ENCODE measurements around the gene ZNF616. TPM values are rescaled to one million over a fixed set of nuclear protein-coding genes. Genes with fewer than 3 reads are reported as not detected.

The ZNF616 gene
- polyA plus RNA-seq, 1 donor (not counting 4 experiments of a cell fraction or from before 2014, with no cell fraction given) = 7.6 TPM

DNA sequence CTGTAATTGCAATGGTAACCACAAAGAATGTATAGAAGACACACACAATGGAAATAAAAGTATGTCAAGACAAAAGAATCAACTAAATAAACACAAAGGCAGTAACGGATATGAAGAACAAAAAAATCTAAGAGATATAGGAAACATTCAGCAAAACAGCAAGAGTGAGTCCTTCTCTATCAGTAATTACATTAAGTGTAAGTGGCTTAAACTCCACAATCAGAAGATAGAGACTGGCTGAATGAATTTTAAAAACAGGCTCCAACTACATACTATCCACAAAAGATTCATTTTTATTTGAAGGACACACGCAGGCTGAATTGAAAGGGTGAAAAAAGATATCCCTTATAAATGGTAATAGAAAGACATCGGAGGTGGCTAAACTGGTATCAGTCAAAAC lies 19.5 kb downstream of the ZNF616 start:
- Histone ChIP-seq H4K20me1 (ENCODE audit: control insufficient read depth, extremely low read depth, insufficient read depth, low read length) (no peaks in the 10 kb centered on the region), H3K4me3 (ENCODE audit: control insufficient read depth in 2 of 3, extremely low read depth in 1 of 3, insufficient read depth in 2 of 3, low read depth in 1 of 3, low read length in 3 of 3) (no peak overlapping the region), H2AFZ (ENCODE audit: control insufficient read depth, low read length) (no peak overlapping the region), H3K27me3 (ENCODE audit: control insufficient read depth, extremely low read depth, insufficient read depth, low read length) (no peaks in the 10 kb centered on the region), H3K36me3 (ENCODE audit: control insufficient read depth in 2 of 2, extremely low read depth in 1 of 2, insufficient read depth in 2 of 2, low read length in 2 of 2) (peaks cover 17 to 26% of the 10 kb centered on the region in 2 experiments), H3K9me3 (ENCODE audit: control insufficient read depth, low read depth, low read length) (peaks cover 36% of the 10 kb centered on the region), H3K9me1 (ENCODE audit: control insufficient read depth, extremely low read depth, insufficient read depth, low read length) (no peaks in the 10 kb centered on the region), H3K4me2 (ENCODE audit: control insufficient read depth, extremely low read depth, insufficient read depth, low read depth, low read length) (no peak overlapping the region), H3K9ac (ENCODE audit: control insufficient read depth, extremely low read depth, insufficient read depth, low read length) (no peak overlapping the region), H3K27ac (ENCODE audit: control insufficient read depth, insufficient read depth, low read length) (no peak overlapping the region), H3K4me1 (ENCODE audit: control insufficient read depth, extremely low read depth, insufficient read depth, low read length) (no peaks in the 10 kb centered on the region), H3K79me2 (ENCODE audit: control insufficient read depth, insufficient read depth, low read length) (no peaks in the 10 kb centered on the region)
- dilution Hi-C loops (cut with MboI; ENCODE audit: extremely low pct_ligation_motif_present, low sequenced_read_pairs) = no loop called here
- DNase-seq (ENCODE audit: low read depth, low spot score) = no peak
- no peak for TF ChIP-seq EZH2 (IDR thresholded peaks at IDR 0.05; ENCODE audit: low read length)
- TF ChIP-seq, protein P1, sequence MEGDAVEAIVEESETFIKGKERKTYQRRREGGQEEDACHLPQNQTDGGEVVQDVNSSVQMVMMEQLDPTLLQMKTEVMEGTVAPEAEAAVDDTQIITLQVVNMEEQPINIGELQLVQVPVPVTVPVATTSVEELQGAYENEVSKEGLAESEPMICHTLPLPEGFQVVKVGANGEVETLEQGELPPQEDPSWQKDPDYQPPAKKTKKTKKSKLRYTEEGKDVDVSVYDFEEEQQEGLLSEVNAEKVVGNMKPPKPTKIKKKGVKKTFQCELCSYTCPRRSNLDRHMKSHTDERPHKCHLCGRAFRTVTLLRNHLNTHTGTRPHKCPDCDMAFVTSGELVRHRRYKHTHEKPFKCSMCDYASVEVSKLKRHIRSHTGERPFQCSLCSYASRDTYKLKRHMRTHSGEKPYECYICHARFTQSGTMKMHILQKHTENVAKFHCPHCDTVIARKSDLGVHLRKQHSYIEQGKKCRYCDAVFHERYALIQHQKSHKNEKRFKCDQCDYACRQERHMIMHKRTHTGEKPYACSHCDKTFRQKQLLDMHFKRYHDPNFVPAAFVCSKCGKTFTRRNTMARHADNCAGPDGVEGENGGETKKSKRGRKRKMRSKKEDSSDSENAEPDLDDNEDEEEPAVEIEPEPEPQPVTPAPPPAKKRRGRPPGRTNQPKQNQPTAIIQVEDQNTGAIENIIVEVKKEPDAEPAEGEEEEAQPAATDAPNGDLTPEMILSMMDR (optimal IDR thresholded peaks at IDR 0.05 in 1 of 3, IDR thresholded peaks at IDR 0.05 in 1 of 3, conservative IDR thresholded peaks at IDR 0.05 in 1 of 3; ENCODE audit: extremely low read depth in 1 of 3, insufficient read depth in 2 of 3, low read length in 3 of 3) = no peak
- FAIRE-seq = no peak

DNA sequence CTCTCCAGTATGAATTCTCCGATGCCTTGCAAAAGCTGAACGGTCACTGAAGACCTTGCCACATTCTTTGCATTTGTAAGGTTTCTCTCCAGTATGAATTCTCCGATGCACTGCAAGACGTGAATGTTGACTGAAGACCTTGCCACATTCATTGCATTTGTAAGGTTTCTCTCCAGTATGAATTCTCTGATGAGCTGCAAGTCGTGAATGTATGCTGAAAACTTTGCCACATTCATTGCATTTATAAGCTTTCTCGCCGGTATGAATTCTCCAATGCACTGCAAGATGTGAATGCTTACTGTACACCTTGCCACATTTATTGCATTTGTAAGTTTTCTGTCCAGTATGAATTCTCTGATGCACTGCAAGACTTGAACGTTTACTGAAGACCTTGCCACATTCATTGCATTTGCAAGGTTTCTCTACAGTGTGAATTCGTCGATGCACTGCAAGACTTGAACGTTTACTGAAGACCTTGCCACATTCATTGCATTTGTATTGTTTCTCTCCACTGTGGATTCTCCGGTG lies 24.1 kb downstream of the ZNF616 start:
- Histone ChIP-seq H3K4me3 (ENCODE audit: control insufficient read depth in 2 of 3, extremely low read depth in 1 of 3, insufficient read depth in 2 of 3, low read depth in 1 of 3, low read length in 3 of 3) (no peak overlapping the region), H4K20me1 (ENCODE audit: control insufficient read depth, extremely low read depth, insufficient read depth, low read length) (no peaks in the 10 kb centered on the region), H3K36me3 (ENCODE audit: control insufficient read depth in 2 of 2, extremely low read depth in 1 of 2, insufficient read depth in 2 of 2, low read length in 2 of 2) (peaks cover 11 to 14% of the 10 kb centered on the region in 2 experiments), H3K27ac (ENCODE audit: control insufficient read depth, insufficient read depth, low read length) (no peak overlapping the region), H3K9me1 (ENCODE audit: control insufficient read depth, extremely low read depth, insufficient read depth, low read length) (no peaks in the 10 kb centered on the region), H3K9ac (ENCODE audit: control insufficient read depth, extremely low read depth, insufficient read depth, low read length) (no peak overlapping the region), H3K4me2 (ENCODE audit: control insufficient read depth, extremely low read depth, insufficient read depth, low read depth, low read length) (no peak overlapping the region), H3K4me1 (ENCODE audit: control insufficient read depth, extremely low read depth, insufficient read depth, low read length) (no peaks in the 10 kb centered on the region), H3K27me3 (ENCODE audit: control insufficient read depth, extremely low read depth, insufficient read depth, low read length) (no peaks in the 10 kb centered on the region), H3K79me2 (ENCODE audit: control insufficient read depth, insufficient read depth, low read length) (no peaks in the 10 kb centered on the region), H2AFZ (ENCODE audit: control insufficient read depth, low read length) (no peak overlapping the region), H3K9me3 (ENCODE audit: control insufficient read depth, low read depth, low read length) (peaks cover 51% of the 10 kb centered on the region)
- DNase-seq (ENCODE audit: low read depth, low spot score) (no peak), FAIRE-seq (peak; percentile 76)
- dilution Hi-C loops (cut with MboI; ENCODE audit: extremely low pct_ligation_motif_present, low sequenced_read_pairs) = no loop called here
- no peak for TF ChIP-seq EZH2 (IDR thresholded peaks at IDR 0.05; ENCODE audit: low read length)
- TF ChIP-seq, protein P1 (optimal IDR thresholded peaks at IDR 0.05 in 1 of 3, IDR thresholded peaks at IDR 0.05 in 1 of 3, conservative IDR thresholded peaks at IDR 0.05 in 1 of 3; ENCODE audit: extremely low read depth in 1 of 3, insufficient read depth in 2 of 3, low read length in 3 of 3) = no peak
